Measurements from ENCODE around the gene PSMD4.

Gene PSMD4

GRCh38 chr1:151289991-151290708 lies 35.6 kb downstream of the PSMD4 start:
- H3K27me3 ChIP-seq (ENCODE audit: control insufficient read depth, insufficient read depth, low read length) = no peaks in the 10 kb centered on the region
- H3K4me1 ChIP-seq (ENCODE audit: control insufficient read depth, insufficient read depth, low read length) = peaks cover 8% of the 10 kb centered on the region
- H3K9me3 ChIP-seq (ENCODE audit: control insufficient read depth, insufficient read depth, low read length) = no peaks in the 10 kb centered on the region
- H3K9ac ChIP-seq (ENCODE audit: low read depth, low read length) = no peak overlapping the region
- H3K4me3 ChIP-seq (ENCODE audit: low read depth, low read length) = no peak overlapping the region
- H3K36me3 ChIP-seq (ENCODE audit: control insufficient read depth, insufficient read depth, low read length) = peaks cover 72% of the 10 kb centered on the region

GRCh38 chr1:151290709-151291303 lies 36.3 kb downstream of the PSMD4 start:
- peaks cover 71% of the 10 kb centered on the region for H3K36me3 ChIP-seq (ENCODE audit: control insufficient read depth, insufficient read depth, low read length)
- H3K4me1 ChIP-seq (ENCODE audit: control insufficient read depth, insufficient read depth, low read length) = peaks cover 13% of the 10 kb centered on the region
- H3K9me3 ChIP-seq (ENCODE audit: control insufficient read depth, insufficient read depth, low read length) = no peaks in the 10 kb centered on the region
- H3K9ac ChIP-seq (ENCODE audit: low read depth, low read length) = no peak overlapping the region
- H3K27me3 ChIP-seq (ENCODE audit: control insufficient read depth, insufficient read depth, low read length) = no peaks in the 10 kb centered on the region
- no peak overlapping the region for H3K4me3 ChIP-seq (ENCODE audit: low read depth, low read length)

- no peaks in the 10 kb centered on the region for H3K27me3 ChIP-seq (ENCODE audit: control insufficient read depth, insufficient read depth, low read length)
- no peak overlapping the region for H3K9ac ChIP-seq (ENCODE audit: low read depth, low read length)
- peaks cover 13% of the 10 kb centered on the region for H3K4me1 ChIP-seq (ENCODE audit: control insufficient read depth, insufficient read depth, low read length)
- peaks cover 62% of the 10 kb centered on the region for H3K36me3 ChIP-seq (ENCODE audit: control insufficient read depth, insufficient read depth, low read length)
- no peaks in the 10 kb centered on the region for H3K9me3 ChIP-seq (ENCODE audit: control insufficient read depth, insufficient read depth, low read length)
- H3K4me3 ChIP-seq (ENCODE audit: low read depth, low read length) = no peak overlapping the region
These were observed 37.9 kb downstream of the PSMD4 start for GRCh38 chr1:151292207-151293030.

GRCh38 chr1:151293093-151293492 lies 38.6 kb downstream of the PSMD4 start:
- Histone ChIP-seq H3K9ac (ENCODE audit: low read depth, low read length) (no peak overlapping the region), H3K4me1 (ENCODE audit: control insufficient read depth, insufficient read depth, low read length) (peaks cover 13% of the 10 kb centered on the region), H3K36me3 (ENCODE audit: control insufficient read depth, insufficient read depth, low read length) (peaks cover 56% of the 10 kb centered on the region), H3K4me3 (ENCODE audit: low read depth, low read length) (no peak overlapping the region), H3K9me3 (ENCODE audit: control insufficient read depth, insufficient read depth, low read length) (no peaks in the 10 kb centered on the region), H3K27me3 (ENCODE audit: control insufficient read depth, insufficient read depth, low read length) (no peaks in the 10 kb centered on the region)

- Histone ChIP-seq H3K4me1 (ENCODE audit: control insufficient read depth, insufficient read depth, low read length) (peaks cover 13% of the 10 kb centered on the region), H3K9ac (ENCODE audit: low read depth, low read length) (no peak overlapping the region), H3K4me3 (ENCODE audit: low read depth, low read length) (no peak overlapping the region), H3K27me3 (ENCODE audit: control insufficient read depth, insufficient read depth, low read length) (no peaks in the 10 kb centered on the region), H3K9me3 (ENCODE audit: control insufficient read depth, insufficient read depth, low read length) (no peaks in the 10 kb centered on the region), H3K36me3 (ENCODE audit: control insufficient read depth, insufficient read depth, low read length) (peaks cover 51% of the 10 kb centered on the region)
These were observed 40.4 kb downstream of the PSMD4 start for GRCh38 chr1:151294742-151295462.

GRCh38 chr1:151309811-151310323 lies 55.3 kb downstream of the PSMD4 start:
- no peaks in the 10 kb centered on the region for H3K27me3 ChIP-seq (ENCODE audit: control insufficient read depth, insufficient read depth, low read length)
- peaks cover 6% of the 10 kb centered on the region for H3K4me1 ChIP-seq (ENCODE audit: control insufficient read depth, insufficient read depth, low read length)
- peaks cover 31% of the 10 kb centered on the region for H3K36me3 ChIP-seq (ENCODE audit: control insufficient read depth, insufficient read depth, low read length)
- H3K4me3 ChIP-seq (ENCODE audit: low read depth, low read length) = no peak overlapping the region
- H3K9ac ChIP-seq (ENCODE audit: low read depth, low read length) = peak overlapping the region; percentile 1
- no peaks in the 10 kb centered on the region for H3K9me3 ChIP-seq (ENCODE audit: control insufficient read depth, insufficient read depth, low read length)

- H3K27me3 ChIP-seq (ENCODE audit: control insufficient read depth, insufficient read depth, low read length) = no peaks in the 10 kb centered on the region
- peaks cover 25% of the 10 kb centered on the region for H3K36me3 ChIP-seq (ENCODE audit: control insufficient read depth, insufficient read depth, low read length)
- H3K4me1 ChIP-seq (ENCODE audit: control insufficient read depth, insufficient read depth, low read length) = peaks cover 6% of the 10 kb centered on the region
- no peak overlapping the region for H3K9ac ChIP-seq (ENCODE audit: low read depth, low read length)
- H3K4me3 ChIP-seq (ENCODE audit: low read depth, low read length) = no peak overlapping the region
- no peaks in the 10 kb centered on the region for H3K9me3 ChIP-seq (ENCODE audit: control insufficient read depth, insufficient read depth, low read length)
These were observed 56.5 kb downstream of the PSMD4 start for GRCh38 chr1:151311011-151311410.

GRCh38 chr1:151311589-151312331 lies 57.2 kb downstream of the PSMD4 start:
- no peak overlapping the region for H3K9ac ChIP-seq (ENCODE audit: low read depth, low read length)
- H3K4me3 ChIP-seq (ENCODE audit: low read depth, low read length) = no peak overlapping the region
- H3K36me3 ChIP-seq (ENCODE audit: control insufficient read depth, insufficient read depth, low read length) = peaks cover 23% of the 10 kb centered on the region
- H3K4me1 ChIP-seq (ENCODE audit: control insufficient read depth, insufficient read depth, low read length) = peaks cover 6% of the 10 kb centered on the region
- no peaks in the 10 kb centered on the region for H3K27me3 ChIP-seq (ENCODE audit: control insufficient read depth, insufficient read depth, low read length)
- H3K9me3 ChIP-seq (ENCODE audit: control insufficient read depth, insufficient read depth, low read length) = no peaks in the 10 kb centered on the region

GRCh38 chr1:151312411-151312810 lies 57.9 kb downstream of the PSMD4 start:
- Histone ChIP-seq H3K9me3 (ENCODE audit: control insufficient read depth, insufficient read depth, low read length) (no peaks in the 10 kb centered on the region), H3K4me1 (ENCODE audit: control insufficient read depth, insufficient read depth, low read length) (peaks cover 6% of the 10 kb centered on the region), H3K9ac (ENCODE audit: low read depth, low read length) (no peak overlapping the region), H3K27me3 (ENCODE audit: control insufficient read depth, insufficient read depth, low read length) (no peaks in the 10 kb centered on the region), H3K4me3 (ENCODE audit: low read depth, low read length) (no peak overlapping the region), H3K36me3 (ENCODE audit: control insufficient read depth, insufficient read depth, low read length) (peaks cover 20% of the 10 kb centered on the region)

- Histone ChIP-seq H3K4me3 (ENCODE audit: low read depth, low read length) (no peak overlapping the region), H3K9me3 (ENCODE audit: control insufficient read depth, insufficient read depth, low read length) (no peaks in the 10 kb centered on the region), H3K36me3 (ENCODE audit: control insufficient read depth, insufficient read depth, low read length) (peaks cover 16% of the 10 kb centered on the region), H3K27me3 (ENCODE audit: control insufficient read depth, insufficient read depth, low read length) (no peaks in the 10 kb centered on the region), H3K4me1 (ENCODE audit: control insufficient read depth, insufficient read depth, low read length) (peaks cover 6% of the 10 kb centered on the region), H3K9ac (ENCODE audit: low read depth, low read length) (no peak overlapping the region)
These were observed 58.3 kb downstream of the PSMD4 start for GRCh38 chr1:151312826-151313225.

- Histone ChIP-seq H3K36me3 (ENCODE audit: control insufficient read depth, insufficient read depth, low read length) (peaks cover 11% of the 10 kb centered on the region), H3K9ac (ENCODE audit: low read depth, low read length) (no peak overlapping the region), H3K4me3 (ENCODE audit: low read depth, low read length) (no peak overlapping the region), H3K9me3 (ENCODE audit: control insufficient read depth, insufficient read depth, low read length) (no peaks in the 10 kb centered on the region), H3K4me1 (ENCODE audit: control insufficient read depth, insufficient read depth, low read length) (peaks cover 6% of the 10 kb centered on the region), H3K27me3 (ENCODE audit: control insufficient read depth, insufficient read depth, low read length) (no peaks in the 10 kb centered on the region)
These were observed 59.0 kb downstream of the PSMD4 start for GRCh38 chr1:151313501-151313900.
